Activated gamma-delta T cell treated with Interleukin-2 at 50 U/mL for 16 hours (primary cell): ENCODE results near the gene NDUFV1.
"Not testable (repeated sequence)": the region's sequence is repeated elsewhere in the genome, so short reads cannot be mapped to it uniquely, and the experiment has no call there.

Experiments
- DNase-seq: peaks from one replicate; pipeline ENCODE4 v3.0.0-alpha.2; 2020

The NDUFV1 gene

DNA sequence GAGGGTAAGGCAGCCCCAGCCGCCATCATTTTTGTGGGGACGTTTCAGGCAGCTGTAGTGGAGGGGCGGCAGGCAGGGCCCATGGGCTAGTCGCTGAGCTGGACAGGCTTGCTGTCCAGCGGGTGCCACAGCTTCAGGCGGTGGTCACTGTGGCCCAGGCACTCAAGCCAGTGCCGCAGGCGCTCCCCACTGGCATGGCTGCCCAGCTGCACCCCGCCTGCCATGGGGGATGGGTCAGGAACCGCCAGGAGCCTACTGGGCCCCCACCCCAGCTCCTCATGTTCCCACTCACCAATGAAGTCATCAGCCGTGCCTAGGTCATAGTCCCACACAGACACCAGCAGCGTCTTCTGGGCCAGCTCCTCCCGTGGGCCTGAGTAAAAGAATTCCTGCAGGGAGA is 6.0 kb downstream of the NDUFV1 start:
- DNase-seq: no peak

DNA sequence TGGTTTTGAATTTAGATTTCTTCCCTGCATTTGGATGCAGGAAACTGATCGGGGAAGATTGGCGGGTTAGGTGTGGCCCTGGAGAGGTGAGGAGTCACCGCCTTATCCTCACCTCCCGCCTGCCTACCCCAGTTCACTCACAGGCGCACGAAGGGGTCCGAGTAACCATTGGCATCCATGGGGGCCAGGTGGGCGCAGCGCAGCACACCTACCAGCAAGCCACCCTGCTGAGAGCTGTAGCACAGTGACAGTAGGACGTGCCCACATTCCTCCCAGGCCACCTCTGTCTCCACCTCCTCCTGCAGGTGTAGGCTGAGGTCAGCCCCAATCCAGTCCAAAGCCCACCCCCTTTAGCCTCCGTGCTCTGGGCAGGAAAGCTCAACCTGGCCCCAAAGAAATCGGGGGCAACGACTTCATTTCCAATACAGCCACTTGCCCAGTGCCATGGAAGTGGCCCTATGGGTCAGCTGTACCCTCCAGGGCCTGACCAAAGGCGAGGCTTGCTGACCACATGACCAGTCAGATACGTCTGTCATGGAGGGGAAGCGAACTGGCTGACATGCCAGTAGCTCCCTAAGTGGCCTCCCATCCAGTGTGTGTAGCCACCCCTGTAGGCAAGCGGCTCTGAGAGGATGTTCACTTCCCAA is 6.7 kb downstream of the NDUFV1 start:
- no peak for DNase-seq

DNA sequence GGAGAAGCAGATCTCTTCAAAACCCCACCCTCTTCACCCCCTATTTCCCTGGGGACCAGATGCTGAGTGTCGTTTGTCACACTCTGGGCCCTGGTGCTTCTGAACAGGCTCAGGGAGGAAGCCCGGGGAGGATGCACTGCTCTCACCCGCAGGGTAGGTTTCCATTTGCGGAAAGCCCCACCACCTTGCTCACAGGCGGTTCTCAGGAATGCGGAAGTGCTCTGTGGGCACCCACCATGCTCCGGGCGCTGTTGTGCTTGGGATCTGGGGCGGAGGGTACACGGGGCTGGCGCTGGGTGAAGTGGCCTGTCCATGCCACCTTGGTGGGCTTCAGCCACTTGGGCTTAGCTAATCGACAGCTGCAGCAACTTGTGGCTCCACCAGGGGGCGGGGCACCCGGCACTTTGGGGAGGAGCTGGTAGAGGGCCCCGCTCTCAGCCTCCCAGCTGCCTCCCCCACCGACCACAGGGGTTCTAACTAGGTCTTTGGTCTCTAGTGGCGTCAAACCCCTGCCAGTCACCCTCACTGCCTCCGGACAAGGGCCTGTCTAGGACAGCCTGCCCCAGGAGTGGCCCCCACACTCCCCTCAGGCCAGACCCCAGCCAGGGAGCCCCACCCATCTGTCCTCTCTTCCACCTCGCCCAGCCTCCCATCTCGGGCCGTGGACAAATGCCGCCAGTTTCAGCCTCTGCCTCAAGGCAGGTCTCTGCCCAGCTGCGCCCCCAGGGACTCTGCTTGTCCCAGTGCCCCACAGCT is 7.4 kb downstream of the NDUFV1 start:
- DNase-seq: peak; percentile 84

DNA sequence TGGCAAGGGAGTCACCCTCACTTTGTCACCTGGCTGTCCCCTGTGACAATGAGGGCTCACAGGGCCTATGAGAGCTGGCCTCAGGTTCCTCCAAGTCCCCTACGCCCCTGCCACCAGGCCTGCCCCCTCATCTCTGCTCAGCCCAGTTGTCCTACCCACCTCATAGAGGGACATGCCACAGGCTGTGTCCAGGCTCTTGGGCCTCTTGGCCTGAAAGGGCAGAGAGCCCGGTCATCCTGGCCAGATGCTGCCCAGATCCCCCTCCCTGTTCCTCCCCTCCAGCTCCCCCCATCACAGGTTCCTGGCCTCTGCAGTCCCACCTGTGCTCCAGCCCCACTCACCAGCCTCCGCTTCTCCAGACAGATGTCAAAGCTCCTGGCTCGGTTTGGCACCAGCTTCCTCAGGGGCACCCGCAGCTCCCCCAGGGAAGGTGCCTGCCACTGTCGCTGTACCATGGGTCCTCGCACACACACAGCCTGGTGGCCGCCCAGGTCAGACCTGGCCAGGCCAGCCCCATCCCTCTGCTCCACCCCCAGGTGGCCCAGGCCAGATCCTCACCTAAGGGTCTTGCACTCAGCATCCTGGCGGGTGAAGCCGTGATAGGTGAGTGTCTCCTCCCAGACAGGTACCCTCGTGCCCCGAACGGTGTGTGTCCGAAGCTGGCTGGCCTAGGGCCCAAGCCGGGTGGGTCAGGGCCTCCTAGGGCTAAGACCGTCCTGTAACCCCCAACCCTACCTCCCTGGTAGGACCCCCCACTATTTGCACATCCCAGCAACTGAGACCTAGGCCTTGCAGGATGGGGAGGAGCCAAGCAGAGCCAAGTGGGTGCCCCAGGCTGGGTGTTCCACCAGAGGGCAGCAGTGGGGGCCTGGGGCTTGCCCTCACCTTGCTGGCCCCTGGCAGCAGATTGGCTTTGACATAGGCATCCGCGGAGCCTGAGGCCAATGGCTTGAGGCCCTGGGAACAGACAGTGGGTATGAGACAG is 8.3 kb downstream of the NDUFV1 start:
- DNase-seq: no peak

DNA sequence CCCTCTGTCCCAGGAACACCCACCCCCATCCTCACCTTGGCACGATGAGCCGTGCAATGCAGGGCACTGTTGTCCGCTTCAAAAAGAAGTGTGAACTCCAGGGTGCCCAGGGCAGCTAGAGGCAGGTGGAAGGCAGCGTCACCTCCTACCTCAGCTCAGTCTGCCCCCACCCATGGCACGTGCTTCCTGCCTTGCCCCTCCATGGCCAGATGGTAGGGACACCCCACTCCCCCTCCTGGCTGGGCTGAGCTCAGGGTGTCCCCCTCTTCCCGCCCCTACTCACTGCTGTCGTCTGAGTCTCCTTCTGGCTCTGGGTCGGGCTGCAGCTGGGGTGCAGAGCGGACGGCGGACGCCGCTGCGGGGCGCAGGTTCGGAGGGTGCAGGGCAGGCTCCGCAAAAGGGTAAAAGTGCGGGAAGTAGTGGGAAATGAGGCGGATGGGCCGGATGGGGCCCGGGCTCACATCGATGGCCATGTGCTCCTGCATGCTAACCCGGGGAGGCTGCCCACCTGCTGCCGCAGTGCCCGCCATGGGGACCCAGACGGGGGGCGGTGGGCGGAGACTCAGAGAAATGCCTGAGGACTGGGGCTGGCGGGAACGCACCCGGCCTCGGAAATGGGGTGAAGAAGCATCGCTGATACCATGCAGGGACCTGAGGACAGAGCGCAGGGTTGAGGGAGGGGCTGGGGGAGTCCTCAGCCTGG is 9.1 kb downstream of the NDUFV1 start:
- DNase-seq: no peak

DNA sequence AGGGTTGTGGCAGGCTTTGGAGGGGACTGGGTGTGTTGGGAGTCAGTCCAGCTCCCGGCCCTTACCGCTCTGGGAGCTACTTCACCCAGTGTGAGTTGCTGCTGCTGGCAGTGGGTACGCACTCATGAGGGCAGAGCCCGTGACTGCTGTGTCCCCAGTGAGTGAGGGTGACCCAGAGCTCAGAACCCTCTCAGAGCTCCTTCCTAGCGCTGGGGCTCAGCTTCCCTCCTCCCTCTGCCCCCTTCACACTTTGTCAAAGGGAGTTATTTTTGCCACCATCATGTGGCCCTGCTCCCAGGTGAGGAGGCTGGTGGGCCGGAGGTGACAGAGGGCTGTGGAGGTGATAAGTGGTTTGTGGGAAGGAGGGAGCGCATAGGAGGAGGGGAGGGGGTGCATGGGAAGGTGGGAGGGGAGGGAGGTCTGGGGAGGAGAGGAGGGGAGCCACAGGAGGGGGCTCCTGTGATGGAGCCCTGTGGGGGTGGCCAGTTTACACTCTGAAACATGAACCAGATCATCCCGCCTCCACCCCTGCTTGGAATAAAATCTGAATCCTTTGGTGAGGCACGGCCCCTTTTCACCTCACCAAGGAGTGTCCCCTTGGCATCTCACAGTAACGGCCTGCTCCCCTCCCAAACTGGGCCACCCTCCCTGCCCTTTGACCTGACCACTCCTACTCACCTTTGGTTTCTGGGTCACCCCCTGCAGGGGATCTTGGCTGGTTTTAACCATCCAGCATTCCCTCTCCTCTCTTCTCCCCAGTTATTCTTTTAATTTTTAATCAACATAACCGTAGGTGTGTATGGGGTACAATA is 9.9 kb downstream of the NDUFV1 start:
- DNase-seq: no peak

DNA sequence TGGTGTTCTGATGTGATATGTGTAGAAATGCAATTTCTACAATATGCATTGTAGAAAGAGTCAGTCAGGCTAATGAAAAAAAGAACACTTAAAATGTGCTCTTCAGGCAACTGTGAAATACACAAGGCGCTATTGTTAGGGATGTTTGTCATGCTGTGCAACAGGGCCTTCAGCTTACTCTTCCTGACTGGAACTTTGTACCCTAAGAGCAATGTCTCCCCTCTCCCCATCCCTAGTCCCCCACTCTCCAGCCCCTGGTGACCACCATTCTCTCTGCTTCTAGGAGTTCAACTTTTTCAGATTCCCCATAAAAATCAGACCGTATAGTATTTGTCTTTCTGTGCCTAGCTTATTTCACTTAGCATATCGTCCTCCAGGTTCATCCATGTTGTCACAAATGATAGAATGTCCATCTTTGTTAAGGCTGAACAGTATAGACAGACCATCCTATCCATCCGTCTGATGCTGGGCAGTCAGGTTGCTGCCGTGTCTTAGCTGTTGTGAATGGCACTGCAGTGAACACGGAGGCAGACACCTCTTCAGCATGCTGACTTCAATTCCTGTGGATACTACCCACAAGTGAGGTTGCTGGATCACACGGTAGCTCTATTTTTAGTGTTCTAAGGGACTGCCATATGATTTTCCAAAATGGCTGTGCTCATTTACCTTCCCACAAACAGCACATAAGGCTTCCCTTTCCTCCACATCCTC is 10.7 kb downstream of the NDUFV1 start:
- no peak for DNase-seq

DNA sequence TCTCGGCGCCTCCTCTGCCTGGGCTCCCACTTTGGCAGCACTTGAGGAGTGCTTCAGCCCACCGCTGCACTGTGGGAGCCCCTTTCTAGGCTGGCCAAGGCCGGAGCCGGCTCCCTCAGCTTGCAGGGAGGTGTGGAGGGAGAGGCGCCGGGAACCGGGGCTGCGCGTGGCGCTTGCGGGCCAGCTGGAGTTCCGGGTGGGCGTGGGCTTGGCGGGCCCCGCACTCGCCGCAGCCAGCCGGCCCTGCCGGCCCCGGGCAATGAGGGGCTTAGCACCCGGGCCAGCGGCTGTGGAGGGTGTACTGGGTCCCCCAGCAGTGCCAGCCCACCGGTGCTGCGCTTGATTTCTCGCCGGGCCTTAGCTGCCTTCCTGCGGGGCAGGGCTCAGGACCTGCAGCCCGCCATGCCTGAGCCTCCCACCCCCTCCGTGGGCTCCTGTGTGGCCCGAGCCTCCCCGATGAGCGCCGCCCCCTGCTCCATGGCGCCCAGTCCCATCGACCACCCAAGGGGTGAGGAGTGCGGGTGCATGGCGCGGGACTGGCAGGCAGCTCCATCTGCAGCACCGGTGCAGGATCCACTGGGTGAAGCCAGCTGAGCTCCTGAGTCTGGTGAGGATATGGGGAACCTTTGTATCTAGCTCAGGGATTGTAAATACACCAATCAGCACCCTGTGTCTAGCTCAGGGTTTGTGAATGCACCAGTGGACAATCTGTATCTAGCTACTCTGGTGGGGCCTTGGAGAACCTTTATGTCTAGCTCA is 12.3 kb downstream of the NDUFV1 start:
- DNase-seq: not testable (repeated sequence)

DNA sequence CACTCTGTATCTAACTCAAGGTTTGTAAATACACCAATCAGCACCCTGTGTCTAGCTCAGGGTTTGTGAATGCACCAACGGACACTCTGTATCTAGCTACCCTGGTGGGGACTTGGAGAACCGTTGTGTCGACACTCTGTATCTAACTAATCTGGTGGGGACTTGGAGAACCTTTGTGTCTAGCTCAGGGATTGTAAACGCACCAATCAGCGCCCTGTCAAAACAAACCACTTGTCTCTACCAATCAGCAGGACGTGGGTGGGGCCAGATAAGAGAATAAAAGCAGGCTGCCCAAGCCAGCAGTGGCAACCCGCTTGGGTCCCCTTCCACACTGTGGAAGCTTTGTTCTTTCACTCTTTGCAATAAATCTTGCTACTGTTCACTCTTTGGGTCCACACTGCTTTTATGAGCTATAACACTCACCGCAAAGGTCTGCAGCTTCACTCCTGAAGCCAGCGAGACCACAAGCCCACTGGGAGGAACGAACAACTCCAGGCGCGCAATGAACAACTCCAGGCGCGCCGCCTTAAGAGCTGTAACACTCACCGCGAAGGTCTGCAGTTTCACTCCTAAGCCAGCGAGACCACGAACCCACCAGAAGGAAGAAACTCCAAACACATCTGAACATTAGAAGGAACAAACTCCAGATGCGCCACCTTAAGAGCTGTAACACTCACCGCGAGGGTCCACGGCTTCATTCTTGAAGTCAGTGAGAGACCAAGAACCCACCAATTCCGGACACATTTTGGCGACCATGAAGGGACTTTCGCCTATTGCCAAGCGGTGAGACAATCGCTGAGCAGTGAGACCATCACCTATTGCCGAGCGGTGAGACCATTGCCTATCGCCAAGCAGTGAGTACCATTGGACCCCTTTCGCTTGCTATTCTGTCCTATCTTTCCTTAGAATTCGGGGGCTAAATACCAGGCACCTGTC is 13.2 kb downstream of the NDUFV1 start:
- not testable (repeated sequence) for DNase-seq

DNA sequence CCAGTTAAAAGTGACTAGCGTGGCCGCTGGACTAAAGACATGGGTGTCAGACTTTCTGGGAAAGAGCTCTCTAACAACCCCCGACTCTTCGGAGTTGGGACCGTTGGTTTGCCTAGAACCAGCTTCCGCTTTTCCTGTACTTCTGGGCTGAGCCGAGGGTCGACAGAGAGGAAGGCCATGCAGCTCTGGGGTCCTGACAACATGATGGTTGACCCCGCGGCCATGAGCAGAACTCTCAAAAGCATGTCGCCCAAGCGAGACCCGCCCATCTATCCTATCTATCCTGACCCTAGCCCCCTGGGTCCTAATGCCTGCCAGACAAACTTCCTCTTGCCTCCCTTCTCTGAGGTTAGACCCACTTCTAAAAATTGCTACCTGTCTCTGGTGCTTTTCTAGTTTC is 13.9 kb downstream of the NDUFV1 start:
- not testable (repeated sequence) for DNase-seq

DNA sequence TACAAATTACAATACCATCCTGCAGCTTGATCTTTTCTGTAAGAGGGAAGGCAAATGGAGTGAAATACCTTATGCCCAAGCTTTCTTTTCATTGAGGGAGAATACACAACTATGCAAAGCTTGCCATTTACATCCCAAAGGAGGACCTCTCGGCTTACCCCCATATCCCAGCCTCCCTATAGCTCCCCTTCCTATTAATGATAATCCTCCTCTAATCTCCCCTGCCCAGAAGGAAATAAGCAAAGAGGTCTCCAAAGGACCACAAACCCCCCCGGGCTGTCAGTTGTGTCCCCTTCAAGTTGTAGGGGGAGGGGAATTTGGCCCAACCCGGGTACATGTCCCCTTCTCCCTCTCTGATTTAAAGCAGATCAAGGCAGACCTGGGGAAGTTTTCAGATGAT is 15.2 kb downstream of the NDUFV1 start:
- not testable (repeated sequence) for DNase-seq

DNA sequence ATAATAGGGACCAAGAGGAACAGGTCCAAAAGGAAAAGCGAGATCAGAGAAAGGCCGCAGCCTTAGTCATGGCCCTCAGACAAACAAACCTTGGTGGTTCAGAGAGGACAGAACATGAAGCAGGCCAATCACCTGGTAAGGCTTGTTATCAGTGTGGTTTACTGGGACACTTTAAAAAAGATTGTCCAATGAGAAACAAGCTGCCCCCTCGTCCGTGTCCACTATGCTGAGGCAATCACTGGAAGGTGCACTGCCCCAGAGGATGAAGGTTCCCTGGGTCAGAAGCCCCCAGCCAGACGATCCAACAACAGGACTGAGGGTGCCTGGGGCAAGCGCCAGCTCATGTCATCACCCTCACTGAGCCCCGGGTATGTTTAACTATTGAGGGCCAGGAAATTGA is 16.2 kb downstream of the NDUFV1 start:
- DNase-seq: not testable (repeated sequence)

DNA sequence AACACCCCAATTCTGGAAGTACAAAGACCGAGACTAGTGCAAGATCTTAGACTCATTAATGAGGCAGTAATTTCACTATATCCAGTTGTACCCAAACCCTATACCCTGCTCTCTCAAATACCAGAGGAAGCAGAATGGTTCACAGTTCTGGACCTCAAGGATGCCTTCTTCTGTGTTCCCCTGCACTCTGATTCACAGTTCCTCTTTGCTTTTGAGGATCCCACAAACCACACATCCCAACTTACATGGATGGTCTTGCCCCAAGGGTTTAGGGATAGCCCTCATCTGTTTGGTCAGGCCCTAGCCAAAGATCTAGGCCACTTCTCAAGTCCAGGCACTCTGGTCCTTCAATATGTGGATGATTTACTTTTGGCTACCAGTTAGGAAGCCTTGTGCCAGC is 17.1 kb downstream of the NDUFV1 start:
- not testable (repeated sequence) for DNase-seq

DNA sequence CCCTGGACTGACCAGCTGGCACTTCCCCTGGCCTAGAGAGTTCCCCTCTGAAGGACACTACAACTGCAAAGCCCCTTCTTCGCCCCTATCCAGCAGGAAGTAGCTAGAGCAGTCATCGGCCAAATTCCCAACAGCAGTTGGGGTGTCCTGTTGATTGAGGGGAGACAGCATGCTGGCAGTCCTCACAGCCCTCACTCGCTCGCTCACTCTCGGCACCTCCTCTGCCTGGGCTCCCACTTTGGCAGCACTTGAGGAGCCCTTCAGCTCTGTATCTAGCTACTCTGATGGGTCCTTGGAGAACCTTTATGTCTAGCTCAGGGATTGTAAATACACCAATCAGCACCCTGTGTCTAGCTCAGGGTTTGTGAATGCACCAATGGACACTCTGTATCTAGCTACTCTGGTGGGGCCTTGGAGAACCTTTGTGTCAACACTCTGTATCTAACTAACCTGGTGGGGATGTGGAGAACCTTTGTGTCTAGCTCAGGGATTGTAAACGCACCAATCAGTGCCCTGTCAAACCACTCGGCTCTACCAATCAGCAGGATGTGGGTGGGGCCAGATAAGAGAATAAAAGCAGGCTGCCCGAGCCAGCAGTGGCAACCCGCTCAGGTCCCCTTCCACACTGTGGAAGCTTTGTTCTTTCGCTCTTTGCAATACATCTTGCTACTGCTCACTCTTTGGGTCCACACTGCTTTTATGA is 19.5 kb downstream of the NDUFV1 start:
- not testable (repeated sequence) for DNase-seq

DNA sequence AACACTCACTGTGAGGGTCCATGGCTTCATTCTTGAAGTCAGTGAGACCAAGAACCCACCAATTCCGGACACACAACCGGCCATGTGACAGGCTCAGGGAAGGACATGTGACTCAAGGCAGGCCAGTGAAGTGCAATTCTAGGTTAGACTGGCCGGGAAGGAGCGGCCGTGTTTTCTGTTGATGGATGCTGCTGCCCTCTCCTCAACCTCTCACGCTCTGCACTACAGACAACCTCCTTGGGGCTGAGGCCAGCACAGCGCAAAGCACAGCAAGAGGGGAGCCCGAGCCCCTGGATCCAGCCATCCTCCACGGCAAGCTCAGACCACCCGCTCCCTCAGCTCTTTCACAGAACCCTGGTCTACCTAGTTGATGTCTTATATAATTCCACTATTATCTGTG is 20.2 kb downstream of the NDUFV1 start:
- no peak for DNase-seq

DNA sequence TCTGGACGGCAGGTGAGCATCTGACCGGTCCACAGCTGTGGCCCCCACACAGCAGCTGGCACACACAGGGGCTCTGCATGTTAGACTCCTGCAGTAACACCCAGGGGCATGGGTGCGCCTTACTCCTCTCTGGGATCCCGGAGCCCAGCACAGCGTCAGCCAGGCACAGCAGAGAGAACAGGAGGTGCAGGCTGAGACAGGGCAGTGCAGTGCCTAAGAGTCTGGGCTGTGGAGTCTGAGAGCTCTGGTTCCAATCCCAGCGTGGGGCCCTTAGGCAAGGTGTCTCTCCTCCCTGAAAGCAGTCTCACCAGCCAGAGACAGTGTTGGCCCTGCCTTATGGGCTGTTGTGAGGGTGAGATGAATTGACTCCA is 20.7 kb downstream of the NDUFV1 start:
- DNase-seq: no peak

DNA sequence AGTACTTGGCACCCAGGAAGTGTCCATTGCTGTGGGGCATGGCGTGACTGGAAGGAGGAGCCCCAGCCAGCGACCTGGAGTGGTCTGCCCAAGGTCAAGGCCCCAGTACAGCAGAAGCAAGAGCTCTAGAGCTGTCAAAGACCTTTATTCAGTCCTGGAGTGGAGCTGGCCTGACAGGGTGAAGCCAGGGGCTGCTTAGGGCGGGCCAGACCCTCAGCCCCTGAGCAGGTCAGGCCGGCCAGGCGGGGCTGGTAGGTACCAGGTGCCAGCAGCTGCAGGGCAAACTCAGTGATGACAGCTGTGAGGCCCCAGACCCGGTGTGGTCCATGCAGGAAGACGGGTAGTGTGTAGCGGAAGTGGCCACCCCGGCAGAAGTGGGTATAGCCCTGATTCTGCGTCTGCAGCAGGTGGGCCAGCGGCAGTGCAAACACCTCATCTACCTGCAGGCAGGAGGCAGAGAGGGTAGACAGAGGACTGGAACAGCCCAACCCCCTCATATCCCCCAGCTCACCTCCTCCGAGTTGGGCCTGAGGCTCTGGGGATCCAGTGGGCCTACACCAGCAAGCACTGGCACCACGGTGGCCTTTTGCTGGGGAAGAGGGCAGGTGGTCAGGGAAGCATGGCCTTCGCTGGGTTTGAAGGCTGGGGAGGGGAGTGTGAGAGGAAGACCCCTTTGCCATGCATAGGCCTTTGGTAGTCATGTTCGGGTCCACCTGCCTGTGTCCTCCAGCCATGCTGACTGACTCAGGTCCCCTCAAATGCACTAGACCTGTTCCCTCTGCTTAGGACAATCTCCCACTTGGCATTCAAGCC is 21.3 kb downstream of the NDUFV1 start:
- DNase-seq: no peak
